IMR-90 (cell line): Measurements from ENCODE around the gene PRAC2. TPM values are rescaled to one million over a fixed set of nuclear protein-coding genes. Genes with fewer than 3 reads are reported as not detected.
A peak's percentile ranks its signal among the peaks of the same experiment; 100 is the strongest.

Experiments used
- ATAC-seq: fragments of 200-7000 bp; cut with Tn5 transposase; 2 replicates; pipeline ENCODE4 v1.9.1; 2020; ENCODE audit warnings: low read depth, mild to moderate bottlenecking, moderate library complexity
- BruUV-seq: library from RNA; stranded (reverse); fragments of 400-500 nt; replicated peaks from 2 replicates; lab custom pipeline; 2021; lab: Mats Ljungman, UMichigan
- CTCF ChIA-PET: fragments of 300-600 bp; formaldehyde crosslinking; extraction: SDS; loops from one replicate; lab custom pipeline; 2021; ENCODE audit warnings: antibody characterized with exemption; lab: Yijun Ruan, JAX
- POLR2A ChIA-PET: fragments of 300-600 bp; sonication (Branson Sonifier 250); formaldehyde crosslinking; loops from one replicate; lab custom pipeline; 2022; ENCODE audit warnings: antibody characterized with exemption; ENCODE audit not compliant: unreplicated experiment; lab: Charles Lee
- DNase-seq: peaks from one replicate; pipeline ENCODE4 v3.0.0; 2013
- H2AFZ ChIP-seq: replicated peaks from 2 replicates; pipeline ENCODE3; 2013; ENCODE audit warnings: low read length, mild to moderate bottlenecking; ENCODE audit not compliant: poor library complexity
- H2AK5ac ChIP-seq: 2 replicates; pipeline ENCODE4 v1.6.1; 2013; ENCODE audit warnings: low read depth, low read length, inconsistent platforms
- H2AK9ac ChIP-seq: replicated peaks from 2 replicates; pipeline ENCODE3; 2013; ENCODE audit warnings: mild to moderate bottlenecking, low read depth, low read length, moderate library complexity; ENCODE audit not compliant: poor library complexity
- H2BK120ac ChIP-seq: 2 replicates; pipeline ENCODE4 v1.6.1; 2013; ENCODE audit warnings: low read depth, low read length, inconsistent platforms
- H2BK15ac ChIP-seq: 3 replicates; pipeline ENCODE4 v1.6.1; 2013; ENCODE audit warnings: low read depth, low read length, inconsistent platforms
- H2BK20ac ChIP-seq: 2 replicates; pipeline ENCODE4 v1.6.1; 2013; ENCODE audit warnings: low read depth, mild to moderate bottlenecking, inconsistent platforms, low read length, moderate library complexity
- H2BK5ac ChIP-seq: 2 replicates; pipeline ENCODE4 v1.6.1; 2013; ENCODE audit warnings: mild to moderate bottlenecking, low read depth, low read length, inconsistent platforms; ENCODE audit not compliant: poor library complexity, severe bottlenecking
- H3K14ac ChIP-seq: replicated peaks from 2 replicates; pipeline ENCODE4 v1.6.1; 2013; ENCODE audit warnings: low read depth, low read length, inconsistent platforms
- H3K18ac ChIP-seq: 2 replicates; pipeline ENCODE4 v1.6.1; 2013; ENCODE audit warnings: low read depth, low read length, control low read depth
- H3K23ac ChIP-seq: 2 replicates; pipeline ENCODE4 v1.6.1; 2013; ENCODE audit warnings: low read depth, low read length, inconsistent platforms
- H3K27ac ChIP-seq: 2 replicates; pipeline ENCODE4 v1.5.1; 2013; ENCODE audit warnings: mild to moderate bottlenecking, control low read depth, low read length; ENCODE audit not compliant: insufficient read depth
- H3K27me3 ChIP-seq: 2 replicates; pipeline ENCODE4 v1.6.1; 2013; ENCODE audit warnings: low read length; ENCODE audit not compliant: control insufficient read depth, insufficient read depth
- H3K36me3 ChIP-seq: 2 replicates; pipeline ENCODE4 v1.6.1; 2013; ENCODE audit warnings: low read length, mixed read lengths; ENCODE audit not compliant: control insufficient read depth, insufficient read depth
- H3K4ac ChIP-seq: 2 replicates; pipeline ENCODE4 v1.6.1; 2013; ENCODE audit warnings: low read depth, low read length, inconsistent platforms
- H3K4me1 ChIP-seq: 2 replicates; pipeline ENCODE4 v1.6.1; 2013; ENCODE audit warnings: low read length, mixed read lengths; ENCODE audit not compliant: control insufficient read depth, insufficient read depth
- H3K4me2 ChIP-seq: 2 replicates; pipeline ENCODE4 v1.6.1; 2013; ENCODE audit warnings: low read depth, mild to moderate bottlenecking, control low read depth, low read length, moderate library complexity
- H3K4me3 ChIP-seq: 2 replicates; pipeline ENCODE4 v1.5.1; 2013; ENCODE audit warnings: low read depth, mild to moderate bottlenecking, control low read depth, low read length, moderate library complexity; ENCODE audit not compliant: insufficient read depth
- H3K56ac ChIP-seq: 2 replicates; pipeline ENCODE4 v1.6.1; 2013; ENCODE audit warnings: low read length, inconsistent platforms; ENCODE audit not compliant: insufficient read depth; ENCODE audit errors: extremely low read depth
- H3K79me1 ChIP-seq, 2 experiments: 2 replicates each; pipeline ENCODE4 v1.6.1; 2013; ENCODE audit warnings: low read length in 2 of 2, inconsistent platforms in 1 of 2, low read depth in 1 of 2
- H3K9ac ChIP-seq: 2 replicates; pipeline ENCODE4 v1.6.1; 2013; ENCODE audit warnings: low read depth, low read length, control low read depth
- H3K9me1 ChIP-seq: 2 replicates; pipeline ENCODE4 v1.6.1; 2013; ENCODE audit warnings: low read length, inconsistent platforms; ENCODE audit not compliant: insufficient read depth
- H3K9me3 ChIP-seq: 2 replicates; pipeline ENCODE4 v1.6.1; 2013; ENCODE audit warnings: low read length; ENCODE audit not compliant: control insufficient read depth, insufficient read depth
- H4K20me1 ChIP-seq: 2 replicates; pipeline ENCODE4 v1.6.1; 2013; ENCODE audit warnings: low read length, inconsistent platforms; ENCODE audit not compliant: insufficient read depth
- H4K5ac ChIP-seq: 2 replicates; pipeline ENCODE4 v1.6.1; 2013; ENCODE audit warnings: mild to moderate bottlenecking, low read depth, low read length, control low read depth
- H4K8ac ChIP-seq, 2 experiments: 2 replicates each; pipeline ENCODE4 v1.6.1; 2013; ENCODE audit warnings: low read depth in 2 of 2, low read length in 2 of 2, control low read depth in 1 of 2, inconsistent platforms in 1 of 2
- H4K91ac ChIP-seq: 2 replicates; pipeline ENCODE4 v1.6.1; 2013; ENCODE audit warnings: low read depth, low read length, inconsistent platforms; ENCODE audit not compliant: insufficient read depth
- BHLHE40 ChIP-seq: fragments of 150-350 bp; IDR thresholded peaks from 2 replicates; pipeline ENCODE4 v1.6.1; 2016; ENCODE audit warnings: mild to moderate bottlenecking, low read depth, low read length
- CEBPB ChIP-seq: IDR thresholded peaks from 2 replicates; pipeline ENCODE4 v1.6.1; 2012; ENCODE audit warnings: low read depth, low read length, improper control_type of control experiment
- CHD1 ChIP-seq: IDR thresholded peaks from 2 replicates; pipeline ENCODE4 v1.6.1; 2012; ENCODE audit warnings: low read depth, low read length, improper control_type of control experiment
- FOS ChIP-seq: fragments of 150-350 bp; IDR thresholded peaks from 2 replicates; pipeline ENCODE4 v1.6.1; 2016; ENCODE audit warnings: low read depth, low read length
- MAZ ChIP-seq: IDR thresholded peaks from 2 replicates; pipeline ENCODE4 v1.6.1; 2012; ENCODE audit warnings: low read depth, mild to moderate bottlenecking, low read length, improper control_type of control experiment, moderate library complexity, borderline replicate concordance
- MXI1 ChIP-seq: IDR thresholded peaks from 2 replicates; pipeline ENCODE4 v1.6.1; 2012; ENCODE audit warnings: low read depth, mild to moderate bottlenecking, low read length, moderate library complexity, borderline replicate concordance
- NFE2L2 ChIP-seq: fragments of 150-350 bp; IDR thresholded peaks from 2 replicates; pipeline ENCODE4 v1.6.1; 2016; ENCODE audit warnings: low read depth, mild to moderate bottlenecking, low read length
- POLR2A ChIP-seq: IDR thresholded peaks from 2 replicates; pipeline ENCODE4 v1.6.1; 2012; ENCODE audit warnings: mild to moderate bottlenecking, low read depth, low read length
- RAD21 ChIP-seq: IDR thresholded peaks from 2 replicates; pipeline ENCODE4 v1.6.1; 2012; ENCODE audit warnings: low read length, improper control_type of control experiment
- RCOR1 ChIP-seq: IDR thresholded peaks from 2 replicates; pipeline ENCODE4 v1.6.1; 2012; ENCODE audit warnings: mild to moderate bottlenecking, low read length, improper control_type of control experiment; ENCODE audit not compliant: insufficient replicate concordance
- WGBS, 2 experiments: methylation state at CpG; one replicate each; pipeline versions ENCODE4 v1.1.5 to v1.1.7; 2013; ENCODE audit warnings: missing lambda C conversion rate in 2 of 2; ENCODE audit not compliant: insufficient read length in 1 of 2; ENCODE audit errors: extremely low coverage in 2 of 2; 5-methylcytosine and 5-hydroxymethylcytosine counted together
- dilution Hi-C: fragments of 300-500 bp; cut with HindIII; formaldehyde crosslinking; loops from one replicate; pipeline ENCODE4 v1.14.3; 2018; ENCODE audit warnings: low sequenced_read_pairs; ENCODE audit not compliant: unreplicated experiment
- in situ Hi-C: fragments of 300-500 bp; cut with MboI; formaldehyde crosslinking; loops from 3 replicates; pipeline ENCODE4 v1.14.3; 2019; ENCODE audit warnings: low sequenced_read_pairs, inconsistent platforms, mixed read lengths
- intact Hi-C: fragments of 100-400 bp; cut with micrococcal nuclease; formaldehyde crosslinking; loops from 2 replicates; pipeline ENCODE4 v1.10.0; 2022
- polyA plus RNA-seq, 3 experiments: library from polyadenylated mRNA; depleted of rRNA; stranded (reverse); fragments of >200 nt; gene quantifications; 2 replicates each; pipeline ENCODE4 v1.2.3, GENCODE V29; 2012; ENCODE audit warnings: low replicate concordance in 1 of 3
- total RNA-seq: library from RNA; depleted of rRNA; stranded (reverse); fragments of >200 nt; gene quantifications from 2 replicates; pipeline ENCODE4 v1.2.3, GENCODE V29; 2012
- TF ChIP-seq, protein P1 (sequence below): conservative IDR thresholded peaks from 2 replicates; pipeline ENCODE4 v1.5.1; 2012; ENCODE audit warnings: mild to moderate bottlenecking, low read depth, low read length, improper control_type of control experiment
- TF ChIP-seq, protein P2 (sequence below): fragments of 150-350 bp; IDR thresholded peaks from 2 replicates; pipeline ENCODE4 v1.6.1; 2017; ENCODE audit warnings: mild to moderate bottlenecking, antibody characterized with exemption, low read length, low read depth

Gene PRAC2
- total and polyA plus RNA-seq, 2 of the 4 experiments (the other 2 are of a cell fraction), result not detected

DNA sequence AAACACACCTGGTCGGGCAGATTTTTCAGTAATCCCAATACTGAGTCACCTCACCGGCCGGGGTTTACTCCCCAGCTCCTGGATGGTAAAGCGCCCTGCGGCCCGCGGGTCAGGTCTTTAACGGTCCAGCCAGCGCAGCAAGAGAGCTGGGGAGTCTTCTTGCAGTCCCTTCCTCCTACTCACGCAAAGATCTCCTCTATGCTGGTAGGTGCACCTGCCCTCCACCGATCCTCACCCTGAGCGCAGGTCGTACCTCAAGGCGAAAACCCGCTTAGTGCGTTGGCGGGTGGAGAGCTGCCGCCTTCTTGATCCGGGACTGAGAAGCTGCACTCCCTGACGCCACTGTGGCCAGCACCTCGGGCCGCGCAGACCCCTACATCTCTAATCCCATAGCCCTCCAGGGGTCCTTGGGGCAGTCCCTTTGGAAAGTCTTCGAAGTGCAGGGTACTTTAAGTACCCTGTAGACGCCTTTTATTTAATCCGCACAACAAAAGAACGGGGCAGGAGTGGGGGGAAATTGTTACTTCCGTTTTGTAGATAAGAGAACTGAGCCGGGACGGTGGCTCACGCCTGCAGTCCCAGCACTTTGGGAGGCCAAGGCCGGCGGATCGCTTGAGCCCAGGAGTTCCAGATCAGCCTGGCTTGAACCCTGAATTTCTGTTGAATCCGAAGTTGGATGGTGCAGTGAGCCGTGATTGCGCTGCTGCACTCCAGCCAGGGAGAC is 16.0 kb downstream of the PRAC2 start:
- H3K4ac ChIP-seq, result no peak overlapping the region
- dilution Hi-C loops (no loop called here), intact Hi-C loops (no loop called here), in situ Hi-C loops (loop anchor here (10.0 kb wide), 1 partner anchor 46 kb away; no protein-coding TSS in a partner anchor)
- no peak overlapping the region for H3K23ac ChIP-seq
- H3K56ac ChIP-seq, result no peak overlapping the region
- H2AK9ac ChIP-seq, result no peak overlapping the region
- no peak overlapping the region for H3K9ac ChIP-seq
- H3K9me1 ChIP-seq, result no peaks in the 10 kb centered on the region
- H4K8ac ChIP-seq, result no peak overlapping the region
- POLR2A ChIA-PET, result no interaction called here
- no peak overlapping the region for H3K18ac ChIP-seq
- no peak overlapping the region for H2BK120ac ChIP-seq
- no peak overlapping the region for H4K91ac ChIP-seq
- ATAC-seq (no peak), DNase-seq (no peak)
- H4K20me1 ChIP-seq, result no peaks in the 10 kb centered on the region
- no peaks in the 10 kb centered on the region for H3K36me3 ChIP-seq
- peaks cover 9% of the 10 kb centered on the region for H3K9me3 ChIP-seq
- no peaks in the 10 kb centered on the region for H3K79me1 ChIP-seq
- CTCF ChIA-PET, result no interaction called here
- no TSS peak for BruUV-seq
- H3K27ac ChIP-seq, result no peak overlapping the region
- H3K27me3 ChIP-seq, result peaks cover 92% of the 10 kb centered on the region
- no peak overlapping the region for H2AK5ac ChIP-seq
- H3K14ac ChIP-seq, result no peak overlapping the region
- no peak overlapping the region for H4K5ac ChIP-seq
- H3K4me3 ChIP-seq, result no peak overlapping the region
- no peaks in the 10 kb centered on the region for H3K4me1 ChIP-seq
- no peak overlapping the region for H3K4me2 ChIP-seq
- TF ChIP-seq NFE2L2 (no peak), CHD1 (no peak), MAZ (no peak), CEBPB (no peak), RAD21 (no peak), RCOR1 (no peak), FOS (no peak), POLR2A (no peak), MXI1 (no peak), BHLHE40 (no peak)
- TF ChIP-seq, protein P1, sequence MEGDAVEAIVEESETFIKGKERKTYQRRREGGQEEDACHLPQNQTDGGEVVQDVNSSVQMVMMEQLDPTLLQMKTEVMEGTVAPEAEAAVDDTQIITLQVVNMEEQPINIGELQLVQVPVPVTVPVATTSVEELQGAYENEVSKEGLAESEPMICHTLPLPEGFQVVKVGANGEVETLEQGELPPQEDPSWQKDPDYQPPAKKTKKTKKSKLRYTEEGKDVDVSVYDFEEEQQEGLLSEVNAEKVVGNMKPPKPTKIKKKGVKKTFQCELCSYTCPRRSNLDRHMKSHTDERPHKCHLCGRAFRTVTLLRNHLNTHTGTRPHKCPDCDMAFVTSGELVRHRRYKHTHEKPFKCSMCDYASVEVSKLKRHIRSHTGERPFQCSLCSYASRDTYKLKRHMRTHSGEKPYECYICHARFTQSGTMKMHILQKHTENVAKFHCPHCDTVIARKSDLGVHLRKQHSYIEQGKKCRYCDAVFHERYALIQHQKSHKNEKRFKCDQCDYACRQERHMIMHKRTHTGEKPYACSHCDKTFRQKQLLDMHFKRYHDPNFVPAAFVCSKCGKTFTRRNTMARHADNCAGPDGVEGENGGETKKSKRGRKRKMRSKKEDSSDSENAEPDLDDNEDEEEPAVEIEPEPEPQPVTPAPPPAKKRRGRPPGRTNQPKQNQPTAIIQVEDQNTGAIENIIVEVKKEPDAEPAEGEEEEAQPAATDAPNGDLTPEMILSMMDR, result no peak
- TF ChIP-seq, protein P2, sequence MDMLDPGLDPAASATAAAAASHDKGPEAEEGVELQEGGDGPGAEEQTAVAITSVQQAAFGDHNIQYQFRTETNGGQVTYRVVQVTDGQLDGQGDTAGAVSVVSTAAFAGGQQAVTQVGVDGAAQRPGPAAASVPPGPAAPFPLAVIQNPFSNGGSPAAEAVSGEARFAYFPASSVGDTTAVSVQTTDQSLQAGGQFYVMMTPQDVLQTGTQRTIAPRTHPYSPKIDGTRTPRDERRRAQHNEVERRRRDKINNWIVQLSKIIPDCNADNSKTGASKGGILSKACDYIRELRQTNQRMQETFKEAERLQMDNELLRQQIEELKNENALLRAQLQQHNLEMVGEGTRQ, result no peak
- H2BK15ac ChIP-seq, result no peak overlapping the region
- no peak overlapping the region for H2BK20ac ChIP-seq
- no peak overlapping the region for H2BK5ac ChIP-seq
- H2AFZ ChIP-seq, result peak overlapping the region; percentile 40
- 6% methylated on average over 8 of the region's 37 CpGs; no CpG with 5 or more reads in 1 of the 2 experiments for WGBS, 2 experiments
